A549 (cell line): ENCODE measurements around the gene SERPINB11.

Source experiments
- CTCF ChIP-seq: fragments of >200 bp; sonication (Bioruptor Twin); formaldehyde crosslinking; IDR thresholded peaks from 3 replicates; pipeline ENCODE4 v1.5.1; 2016
- FOSL2 ChIP-seq, 2 experiments: fragments of 450-650 bp in 1 of 2; fragments of >200 bp in 1 of 2; sonication (Bioruptor Twin) in 1 of 2; formaldehyde crosslinking; IDR thresholded peaks; 2 replicates each; pipeline versions ENCODE4 v1.5.0 to v1.6.1; 2016 to 2020; ENCODE audit warnings: mild to moderate bottlenecking in 1 of 2, moderate library complexity in 1 of 2
- HOXA7 ChIP-seq: fragments of 250-450 bp; sonication (Bioruptor Pico); IDR thresholded peaks from 2 replicates; pipeline ENCODE4 v1.5.0; 2020; ENCODE audit warnings: mild to moderate bottlenecking, moderate library complexity
- JUNB ChIP-seq: fragments of >200 bp; sonication (Bioruptor Twin); formaldehyde crosslinking; IDR thresholded peaks from 2 replicates; pipeline ENCODE4 v1.6.1; 2016
- MAFK ChIP-seq: fragments of 450-650 bp; IDR thresholded peaks from 2 replicates; pipeline ENCODE4 v1.6.1; 2014; ENCODE audit not compliant: partially characterized antibody
- MYC ChIP-seq: IDR thresholded peaks from 2 replicates; pipeline ENCODE4 v1.6.1; 2012; ENCODE audit warnings: mild to moderate bottlenecking, inconsistent platforms, low read length, improper control_type of control experiment, borderline replicate concordance
- NR3C1 ChIP-seq: fragments of >200 bp; sonication (Bioruptor Twin); formaldehyde crosslinking; IDR thresholded peaks from 3 replicates; pipeline ENCODE4 v1.6.1; 2017
- POLR2A ChIP-seq: IDR thresholded peaks from 2 replicates; pipeline ENCODE4 v1.6.1; 2012; ENCODE audit warnings: mild to moderate bottlenecking, low read length
- RAD21 ChIP-seq, 2 experiments: fragments of >200 bp in 1 of 2; sonication (Bioruptor Twin) in 1 of 2; formaldehyde crosslinking in 1 of 2; IDR thresholded peaks in 1 of 2; conservative IDR thresholded peaks in 1 of 2; 2 replicates in 1 of 2; 3 replicates in 1 of 2; pipeline ENCODE4 v1.6.1; 2012 to 2018; ENCODE audit warnings: inconsistent platforms in 1 of 2
- SMC3 ChIP-seq: fragments of >200 bp; sonication (Bioruptor Twin); formaldehyde crosslinking; IDR thresholded peaks from 3 replicates; pipeline ENCODE4 v1.6.1; 2018; ENCODE audit warnings: inconsistent platforms
- TP53 ChIP-seq: fragments of 250-450 bp; sonication (Bioruptor Pico); IDR thresholded peaks from 2 replicates; pipeline ENCODE4 v1.5.0; 2021; ENCODE audit warnings: mild to moderate bottlenecking, moderate library complexity
- TF ChIP-seq, protein P1 (sequence below): fragments of 450-650 bp; IDR thresholded peaks from 2 replicates; pipeline ENCODE4 v1.6.1; 2014; ENCODE audit warnings: antibody characterized with exemption
- TF ChIP-seq, protein P2 (sequence below): IDR thresholded peaks from 2 replicates; pipeline ENCODE4 v1.6.1; 2012

GRCh38 chr18:63702660-63703059, at the start of gene SERPINB11:
- TF ChIP-seq, protein P1, sequence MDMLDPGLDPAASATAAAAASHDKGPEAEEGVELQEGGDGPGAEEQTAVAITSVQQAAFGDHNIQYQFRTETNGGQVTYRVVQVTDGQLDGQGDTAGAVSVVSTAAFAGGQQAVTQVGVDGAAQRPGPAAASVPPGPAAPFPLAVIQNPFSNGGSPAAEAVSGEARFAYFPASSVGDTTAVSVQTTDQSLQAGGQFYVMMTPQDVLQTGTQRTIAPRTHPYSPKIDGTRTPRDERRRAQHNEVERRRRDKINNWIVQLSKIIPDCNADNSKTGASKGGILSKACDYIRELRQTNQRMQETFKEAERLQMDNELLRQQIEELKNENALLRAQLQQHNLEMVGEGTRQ = no peak
- TF ChIP-seq CTCF = no peak
- TF ChIP-seq JUNB = no peak
- no peak for TF ChIP-seq NR3C1
- TF ChIP-seq POLR2A = no peak
- TF ChIP-seq, protein P2, sequence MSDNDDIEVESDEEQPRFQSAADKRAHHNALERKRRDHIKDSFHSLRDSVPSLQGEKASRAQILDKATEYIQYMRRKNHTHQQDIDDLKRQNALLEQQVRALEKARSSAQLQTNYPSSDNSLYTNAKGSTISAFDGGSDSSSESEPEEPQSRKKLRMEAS = no peak
- TF ChIP-seq RAD21 (conservative IDR thresholded peaks at IDR 0.05 in 1 of 2, IDR thresholded peaks at IDR 0.05 in 1 of 2) = no peak
- TF ChIP-seq MYC = no peak
- no peak for TF ChIP-seq TP53
- no peak for TF ChIP-seq FOSL2 (IDR thresholded peaks at IDR 0.05)
- no peak for TF ChIP-seq FOSL2 (CRISPR knock-in tag; IDR thresholded peaks at IDR 0.05)
- TF ChIP-seq HOXA7 (CRISPR knock-in tag) = no peak
- TF ChIP-seq SMC3 = no peak
- TF ChIP-seq MAFK = no peak
